Mucosa of gallbladder (tissue), 1 donor: ENCODE data around the gene KDM4B. TPM values are rescaled to one million over a fixed set of nuclear protein-coding genes. Genes with fewer than 3 reads are reported as not detected.
A peak's percentile ranks its signal among the peaks of the same experiment; 100 is the strongest.
"Not testable (repeated sequence)": the region's sequence is repeated elsewhere in the genome, so short reads cannot be mapped to it uniquely, and the experiment has no call there.

Experiments used
- DNase-seq: peaks from one replicate; pipeline ENCODE4 v3.0.0-alpha.2; 2020; ENCODE audit warnings: low spot score
- total RNA-seq: library from RNA; stranded (reverse); gene quantifications from one replicate; pipeline ENCODE4 v1.2.1, GENCODE V29; 2021
- donor health status: DM: no; HTN: no; CAD: no.

The KDM4B gene
- total RNA-seq, 1 donor from 2014 or later = 49.3 TPM

DNA sequence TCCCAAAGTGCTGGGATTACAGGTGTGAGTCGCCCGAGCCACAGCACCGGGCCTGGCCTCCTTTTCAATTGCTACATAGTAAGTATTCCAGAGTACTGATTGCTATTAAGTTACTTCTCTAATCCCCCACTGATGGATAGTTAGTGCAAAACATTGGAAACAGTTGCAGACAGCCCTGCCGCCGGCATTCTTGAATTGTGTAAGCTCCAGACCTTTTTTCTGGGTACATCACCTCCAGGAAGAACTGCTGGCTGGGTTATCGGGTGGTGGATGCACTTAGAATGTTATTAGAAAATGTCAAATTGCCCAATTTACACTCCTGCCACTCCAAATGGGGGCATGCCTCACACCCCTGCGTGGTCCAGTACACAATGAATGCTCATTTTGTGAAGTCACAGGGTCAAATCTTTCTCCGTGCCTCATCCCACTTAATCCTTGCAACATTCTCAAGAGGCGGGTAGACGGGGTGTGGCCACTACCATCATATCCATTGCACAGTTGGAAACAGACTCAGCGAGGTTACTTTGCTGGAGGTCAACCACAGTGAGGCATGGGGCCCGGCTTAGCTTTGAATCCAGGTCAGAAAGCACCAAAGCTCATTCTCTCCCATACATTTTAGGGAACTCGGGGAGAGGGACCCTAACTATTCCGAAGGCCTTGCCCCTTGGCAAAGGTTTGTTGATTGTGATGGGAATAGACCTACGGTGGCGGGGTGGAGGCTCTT is 1.0 kb upstream of the KDM4B start:
- DNase-seq = no peak

DNA sequence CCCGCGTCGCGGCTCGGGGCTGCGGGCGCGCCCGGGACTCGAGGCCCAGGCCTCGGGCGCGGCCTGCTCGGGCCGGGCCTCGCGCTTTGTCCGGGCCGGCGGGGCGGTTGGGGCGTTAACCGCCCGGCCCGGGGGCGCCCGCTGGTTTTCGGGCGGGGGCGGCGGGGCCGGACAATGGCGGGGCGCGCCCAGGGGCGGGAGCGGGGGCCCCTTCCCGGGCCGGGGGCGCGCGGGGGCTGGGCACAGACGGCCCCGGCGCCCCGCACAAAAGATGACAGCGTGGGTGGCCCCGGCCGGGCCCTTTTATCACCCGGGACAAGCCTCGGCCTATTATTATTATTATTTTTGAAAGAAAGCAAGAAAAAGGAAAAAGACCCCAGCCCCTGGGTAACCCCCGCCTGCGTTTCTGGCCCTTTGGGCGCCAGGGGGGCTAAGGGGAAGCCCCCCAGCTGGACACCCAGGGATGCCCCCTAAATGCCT is 419 bp downstream of the KDM4B start:
- no peak for DNase-seq

DNA sequence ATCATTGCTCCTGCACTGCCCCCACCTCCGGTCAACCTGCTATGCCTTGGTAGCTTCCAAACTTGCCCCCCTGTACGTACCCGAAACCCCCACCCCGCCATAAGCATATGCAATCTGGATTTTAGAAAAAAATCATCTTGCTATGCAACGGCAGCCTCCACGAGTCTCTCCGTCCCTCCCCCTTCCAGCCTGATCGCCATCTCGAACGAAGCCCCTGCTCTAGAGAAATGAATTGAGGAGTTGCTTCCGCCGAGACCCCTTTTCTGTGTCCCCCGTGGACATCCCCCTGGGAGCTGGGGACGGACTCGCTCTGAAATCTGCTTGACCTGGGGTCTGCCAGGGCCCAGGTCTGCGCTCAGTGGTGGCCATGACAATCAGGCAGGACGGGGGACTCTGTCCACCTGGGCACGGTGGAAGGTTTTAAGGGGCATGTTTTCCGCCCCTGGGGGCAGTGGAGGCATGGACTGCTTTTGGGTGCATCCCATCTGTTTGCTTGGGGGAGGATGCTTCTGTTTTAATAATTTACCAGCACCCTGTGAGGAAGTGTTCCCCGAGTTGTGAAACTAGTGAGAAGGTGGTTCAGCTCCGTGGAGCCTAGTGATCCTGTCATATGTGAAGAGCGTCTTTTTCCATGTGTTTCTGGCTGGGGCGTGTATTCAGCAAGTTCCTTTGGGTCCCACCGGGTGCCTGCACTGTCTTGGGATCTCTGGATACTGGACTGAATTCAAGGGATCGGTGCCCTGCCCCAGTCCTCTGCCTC is 1.0 kb downstream of the KDM4B start:
- no peak for DNase-seq

DNA sequence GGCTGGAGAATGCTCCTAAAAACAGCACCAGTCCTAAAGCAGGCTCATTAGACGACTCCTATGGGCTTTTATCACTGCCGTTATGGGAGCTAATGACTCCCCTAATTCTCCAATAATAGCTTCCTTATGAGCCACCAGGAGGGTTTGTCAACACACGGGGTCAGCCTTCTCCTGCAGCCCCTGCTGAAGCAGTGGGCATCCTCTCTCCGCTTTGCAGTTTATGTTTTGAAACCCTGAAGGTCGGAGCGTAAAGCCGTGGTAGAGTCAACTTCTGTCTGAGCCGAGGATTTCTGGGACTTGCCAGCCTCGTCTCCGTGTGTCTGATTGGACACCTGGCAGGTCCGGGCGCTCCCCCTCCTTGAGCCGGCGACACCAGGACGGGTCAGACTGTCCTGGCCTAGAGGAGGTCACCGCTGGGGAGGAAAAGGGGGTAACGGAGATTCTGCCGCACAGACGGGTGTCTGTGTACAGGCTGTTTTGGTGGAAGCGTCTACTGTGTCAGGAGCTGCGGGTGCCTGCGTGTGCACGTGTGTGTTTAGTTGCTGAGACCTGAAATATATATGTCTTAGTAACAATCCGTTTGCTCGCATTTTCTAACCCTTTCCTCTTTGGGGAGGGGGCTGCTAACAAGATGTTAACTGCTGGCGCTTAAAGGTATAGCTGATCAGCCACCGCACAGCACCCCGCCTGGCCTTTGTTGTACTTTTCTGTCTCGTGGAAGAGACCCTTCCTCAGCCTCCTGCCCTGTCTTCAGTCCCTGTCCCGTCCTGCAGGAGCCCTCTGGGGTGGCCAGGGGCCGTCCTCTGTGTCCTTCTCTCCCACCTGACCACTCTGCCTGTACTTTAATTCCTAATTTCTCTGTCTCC is 1.9 kb downstream of the KDM4B start:
- DNase-seq = no peak

DNA sequence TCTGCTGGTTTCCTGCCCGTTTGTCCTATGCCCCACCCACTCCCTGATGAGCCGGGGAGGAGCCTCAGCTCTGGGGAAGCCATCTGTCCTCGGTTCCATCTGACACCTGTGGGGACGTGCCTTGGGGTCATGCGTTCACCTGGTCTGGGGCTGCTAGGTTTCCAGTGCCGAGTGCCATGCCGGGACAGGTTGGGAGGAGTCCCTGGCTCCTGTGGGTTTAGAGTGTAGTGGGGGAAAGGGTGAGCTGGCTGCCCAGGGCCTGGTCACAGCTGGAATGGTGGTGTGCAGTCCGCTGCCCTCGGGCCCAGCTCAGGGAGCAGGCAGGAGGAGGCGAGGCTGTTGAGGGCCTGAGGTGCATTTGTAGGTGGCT is 2.5 kb downstream of the KDM4B start:
- no peak for DNase-seq

DNA sequence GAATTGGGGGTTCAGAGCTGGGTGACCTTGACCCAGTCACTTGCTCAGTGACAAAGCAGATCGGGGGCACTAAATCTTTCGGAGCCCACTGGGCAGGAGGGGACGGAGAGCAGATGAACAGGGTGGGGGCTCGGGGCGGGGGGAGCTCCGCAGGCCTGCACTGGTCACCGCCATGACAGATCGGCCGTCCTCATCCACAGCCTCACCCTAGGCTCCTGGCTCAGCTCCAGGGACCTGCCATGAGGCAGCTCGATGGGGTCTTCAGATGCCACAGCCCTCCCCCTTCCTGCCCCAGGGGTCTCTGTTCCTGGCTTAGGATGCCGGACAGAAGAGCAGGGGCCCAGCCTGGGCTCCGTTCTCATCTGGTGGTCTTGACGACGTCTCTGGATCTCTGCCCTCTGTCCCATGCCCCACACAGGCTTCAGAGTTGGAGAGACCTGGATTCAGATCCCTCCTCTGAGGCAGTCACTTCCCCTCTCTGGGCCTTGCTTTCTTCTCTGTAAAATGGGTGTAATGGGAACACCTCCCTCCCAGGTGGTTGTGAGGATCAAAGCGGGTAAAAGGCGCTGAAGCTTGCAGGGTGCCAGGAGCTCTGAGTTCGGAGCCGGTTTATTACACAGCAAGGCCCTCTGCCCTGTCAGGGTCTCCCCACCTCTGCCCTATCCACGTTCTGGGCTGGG is 3.0 kb downstream of the KDM4B start:
- DNase-seq = no peak

DNA sequence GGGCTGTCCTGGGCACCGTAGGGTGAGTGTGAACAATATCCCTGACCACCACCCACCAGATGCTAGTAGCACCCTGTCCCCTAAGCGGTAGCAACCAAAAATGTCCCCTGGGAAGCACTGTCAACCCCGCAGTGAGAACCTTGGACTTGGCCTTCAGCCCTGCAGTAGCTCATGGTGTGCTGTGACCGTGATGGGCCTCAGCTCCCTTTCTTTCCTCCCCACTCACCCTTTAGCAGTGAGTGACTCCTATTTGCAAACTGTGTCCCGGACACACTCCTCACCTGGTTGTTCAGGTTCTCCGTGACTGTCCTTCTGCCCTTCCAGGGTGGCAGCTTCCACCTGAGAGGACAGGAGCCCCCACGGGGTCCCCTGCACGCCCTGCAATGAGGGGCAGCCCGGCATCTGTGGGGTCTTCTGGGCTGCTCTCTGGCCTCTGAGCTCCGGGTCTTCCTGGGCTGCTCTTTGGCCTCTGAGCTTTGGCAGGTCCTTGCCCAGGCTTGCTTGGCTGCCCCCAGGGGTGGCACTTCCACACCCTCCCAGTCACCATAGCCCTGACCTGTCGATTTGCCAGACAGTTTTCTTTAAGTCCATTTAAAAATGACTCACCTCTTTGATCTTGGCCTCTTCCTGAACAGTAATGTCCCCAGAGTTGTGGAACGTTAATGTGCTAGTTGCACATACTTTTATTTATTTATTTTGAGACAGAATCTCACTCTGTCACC is 3.8 kb downstream of the KDM4B start:
- no peak for DNase-seq

DNA sequence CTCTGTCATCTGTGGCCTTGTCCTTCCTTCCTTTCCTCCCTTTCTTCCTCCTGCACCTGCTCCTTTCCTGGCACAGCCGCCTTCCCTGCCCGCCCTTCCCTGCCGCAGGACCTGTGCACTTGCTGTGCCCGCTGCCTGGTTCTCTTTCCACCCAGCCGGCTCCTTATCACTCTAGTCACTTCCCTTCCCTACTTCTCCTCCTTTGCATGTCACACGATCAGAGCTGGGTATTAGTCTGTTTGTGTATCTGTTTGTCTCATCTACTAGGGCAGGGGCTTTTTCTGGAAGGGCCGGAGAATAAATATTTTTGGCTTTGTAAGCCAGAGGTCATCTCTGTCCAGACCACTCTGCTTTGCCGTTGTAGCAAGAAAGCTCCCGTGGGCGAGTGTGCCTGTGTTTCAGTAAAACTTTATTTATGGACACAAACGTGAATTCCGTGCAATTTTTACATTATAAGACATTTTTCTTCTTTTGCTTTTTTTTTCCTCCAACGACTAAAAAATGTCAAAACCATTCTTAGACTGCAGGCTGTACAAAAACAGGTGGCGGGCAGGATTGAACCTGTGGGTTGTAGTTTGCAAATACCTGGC is 6.1 kb downstream of the KDM4B start:
- DNase-seq = no peak

DNA sequence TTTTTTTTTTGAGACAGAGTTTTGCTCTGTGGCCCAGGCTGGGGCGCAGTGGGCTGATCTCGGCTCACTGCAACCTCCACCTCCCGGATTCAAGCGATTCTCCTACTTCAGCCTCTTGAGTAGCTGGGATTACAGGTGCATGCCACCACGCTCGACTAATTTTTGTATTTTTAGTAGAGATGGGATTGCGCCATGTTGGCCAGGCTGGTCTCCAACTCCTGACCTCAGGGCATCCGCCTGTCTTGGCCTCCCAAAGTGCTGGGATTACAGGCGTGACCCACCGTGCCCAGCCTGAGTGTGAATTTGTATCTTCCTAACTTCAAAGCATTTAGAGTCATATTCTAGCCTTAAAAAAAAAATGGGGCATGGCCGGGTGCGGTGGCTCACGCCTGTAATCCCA is 6.7 kb downstream of the KDM4B start:
- not testable (repeated sequence) for DNase-seq

DNA sequence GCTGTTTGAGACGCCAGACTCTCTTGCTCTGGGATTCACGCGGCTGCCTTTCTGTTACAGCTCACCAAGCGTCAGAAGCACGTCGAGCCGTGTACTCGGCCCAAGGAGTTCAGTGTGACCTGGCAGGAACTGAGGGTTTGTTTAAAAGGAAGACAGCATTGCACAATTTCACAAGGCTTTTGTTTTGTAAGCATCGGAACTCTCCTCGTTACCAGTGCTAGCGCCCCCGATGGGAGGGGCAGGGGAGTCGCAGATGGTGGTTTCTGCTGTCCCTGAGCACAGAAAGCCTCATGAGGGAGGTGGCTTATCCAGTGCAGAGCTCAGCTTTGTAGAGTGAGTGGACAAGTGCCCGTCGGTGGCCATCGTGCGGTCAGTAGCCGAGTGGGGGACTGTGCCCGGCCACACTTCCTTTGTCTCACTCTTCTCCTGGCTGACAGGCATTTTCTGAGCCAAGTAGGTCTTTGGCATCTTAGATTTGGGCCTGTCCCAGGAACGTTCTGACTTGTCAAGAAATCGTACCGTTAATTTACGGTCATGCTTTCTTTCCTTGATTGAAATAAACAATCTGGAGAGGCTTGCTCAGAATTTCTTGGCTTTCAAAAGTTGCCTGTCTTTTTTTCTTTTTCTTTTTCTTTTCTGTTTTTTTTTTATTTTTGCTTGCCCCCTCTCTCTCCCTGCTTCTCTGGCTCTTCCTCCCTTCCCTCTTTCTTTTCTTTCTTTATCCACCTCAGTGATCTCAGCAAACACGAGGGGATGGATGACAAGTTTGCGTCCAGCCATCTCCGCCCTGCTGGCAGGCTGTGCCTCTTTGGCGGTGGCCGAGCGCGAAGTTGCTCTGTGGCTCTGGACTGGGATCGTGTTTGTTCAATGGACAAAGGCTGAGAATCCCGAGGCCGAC is 7.7 kb downstream of the KDM4B start:
- DNase-seq = peak; percentile 82

DNA sequence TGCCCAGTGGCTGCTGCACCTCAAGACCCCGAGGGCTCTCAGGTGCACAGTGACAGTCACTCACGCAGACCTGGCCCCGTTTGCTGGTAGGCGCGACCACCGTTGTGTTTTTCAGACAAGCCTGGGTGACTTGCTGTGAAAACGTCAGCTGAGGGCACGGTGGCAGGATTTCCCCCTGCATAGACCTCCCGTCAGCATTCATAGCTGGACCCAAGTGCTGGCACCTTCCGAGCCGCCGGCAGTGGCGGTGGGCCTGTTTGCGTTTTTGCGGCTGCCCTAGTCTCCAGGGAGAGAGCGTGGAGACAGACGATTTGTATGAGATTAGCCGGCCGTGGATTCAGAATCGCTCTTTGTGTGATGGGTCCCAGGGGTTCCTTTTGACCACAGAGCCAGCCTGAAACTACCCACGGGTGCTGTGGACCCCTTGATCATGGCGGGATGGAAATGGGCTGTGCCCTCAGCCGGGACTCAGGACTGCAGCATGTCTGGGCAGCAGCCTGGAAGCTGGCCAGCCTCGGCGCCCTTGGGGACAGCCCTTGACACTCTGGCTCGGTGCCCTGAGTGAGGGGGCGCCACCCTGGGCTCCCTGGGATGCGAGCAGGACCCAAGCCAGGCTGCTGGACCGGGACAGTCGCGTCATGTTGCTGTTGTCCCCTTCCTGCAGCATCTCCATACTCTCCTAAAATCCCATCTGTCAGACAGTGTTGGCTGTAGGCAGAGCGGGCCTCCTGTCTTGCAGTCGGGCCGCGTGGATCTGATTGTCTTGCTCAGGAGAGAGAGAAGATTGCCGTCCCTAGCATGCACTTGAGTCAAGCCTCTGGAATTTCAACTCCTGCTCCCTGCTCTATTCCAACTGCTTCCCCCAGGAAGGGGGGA is 8.6 kb downstream of the KDM4B start:
- no peak for DNase-seq

DNA sequence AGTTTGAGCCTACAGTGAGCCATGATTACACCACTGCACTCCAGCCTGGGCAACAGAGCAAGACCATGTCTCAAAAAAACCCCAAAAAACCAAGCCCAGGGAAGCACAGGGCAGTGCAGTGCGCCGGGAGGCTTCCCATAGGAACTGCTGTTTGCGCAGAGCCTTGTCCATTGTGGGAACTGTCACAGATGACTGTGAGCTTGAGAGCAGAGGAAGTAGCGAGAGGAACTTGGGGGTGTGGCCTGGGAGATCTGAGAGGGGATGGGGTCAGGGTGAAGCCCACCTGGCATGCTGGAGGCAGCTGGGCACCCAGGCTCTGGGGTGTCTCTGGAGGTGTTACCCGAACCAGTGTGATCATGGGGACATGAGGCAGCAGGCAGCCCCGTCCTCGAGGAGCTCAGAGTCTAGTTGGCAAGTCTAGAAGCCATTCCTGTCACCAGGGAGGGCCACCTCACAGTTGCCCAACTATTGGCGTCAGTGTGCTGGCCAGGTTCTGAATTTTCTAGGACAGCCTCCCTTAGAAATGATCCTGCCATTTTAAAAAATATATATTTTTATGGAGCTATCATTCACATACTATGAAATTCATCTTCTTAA is 10.4 kb downstream of the KDM4B start:
- no peak for DNase-seq

DNA sequence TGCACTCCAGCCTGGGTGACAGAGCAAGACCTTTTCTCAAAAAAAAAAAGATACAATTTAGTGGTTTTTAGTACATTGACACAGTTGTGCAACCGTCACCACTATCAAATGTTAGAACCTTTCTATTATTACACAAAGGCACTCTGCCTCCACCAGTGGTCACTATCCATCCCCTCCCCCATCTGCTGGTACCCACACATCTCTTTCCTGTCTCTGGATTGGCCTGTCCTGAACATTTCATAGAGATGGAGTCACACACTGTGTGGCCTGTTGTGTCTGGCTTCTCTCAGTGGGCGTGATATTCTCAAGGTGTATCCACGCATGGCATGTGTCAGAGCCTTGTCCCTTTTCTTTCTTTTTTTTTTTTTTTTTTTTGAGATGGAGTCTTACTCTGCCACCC is 11.2 kb downstream of the KDM4B start:
- no peak for DNase-seq

DNA sequence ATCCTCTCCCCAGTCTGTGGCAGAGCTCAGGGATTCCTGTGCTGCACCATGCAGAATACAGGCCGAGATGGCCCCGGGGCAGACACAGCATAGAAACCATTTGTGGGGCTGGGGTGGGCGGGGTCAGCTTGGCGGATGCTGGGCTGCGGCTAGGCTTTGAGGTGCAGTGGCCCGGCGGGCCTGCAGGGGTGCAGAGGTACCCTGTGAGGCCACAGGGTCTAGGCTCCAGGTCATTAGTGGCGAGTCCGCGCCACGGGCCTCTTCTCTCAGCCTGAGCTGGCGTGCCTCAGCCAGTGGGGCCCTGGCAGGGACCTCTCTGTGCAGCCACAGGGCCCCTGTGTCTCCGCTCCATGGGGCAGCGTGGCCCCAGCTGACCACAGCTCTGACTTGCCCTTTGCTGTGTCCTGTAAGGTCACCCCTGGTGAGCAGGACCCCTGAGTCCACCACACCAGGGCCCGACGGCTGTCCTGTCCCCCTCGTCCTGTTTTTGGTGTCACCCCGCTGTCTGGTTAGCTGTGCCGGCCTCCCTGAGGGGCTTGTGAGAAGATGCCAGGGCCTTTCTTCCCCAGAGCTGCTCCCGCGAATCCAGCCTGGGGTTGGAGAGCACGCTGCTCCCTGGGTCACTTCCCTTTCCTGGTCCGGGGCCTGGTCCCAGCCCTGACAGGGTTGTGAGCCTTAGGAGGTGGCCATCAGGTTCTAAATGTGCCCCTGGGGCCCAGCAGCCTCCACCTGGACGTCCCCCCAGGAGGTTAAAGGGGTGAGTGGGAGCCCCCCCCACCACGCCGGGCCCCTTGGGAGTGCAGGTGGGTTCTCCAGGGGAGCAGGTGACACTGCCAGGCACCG is 12.1 kb downstream of the KDM4B start:
- no peak for DNase-seq

DNA sequence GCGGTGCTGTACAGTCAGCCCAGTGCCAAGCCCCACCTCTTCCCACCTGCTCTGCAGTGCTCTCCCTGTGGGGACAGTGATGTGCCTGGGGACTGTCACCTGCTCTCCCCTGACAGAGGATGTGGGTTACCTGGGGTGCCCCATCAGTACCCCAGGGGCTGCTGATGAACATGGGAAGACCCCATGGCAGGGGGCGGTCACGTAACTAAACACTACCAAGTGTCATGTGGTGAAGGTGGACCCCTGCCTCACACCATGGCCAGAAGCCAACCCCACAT is 12.7 kb downstream of the KDM4B start:
- no peak for DNase-seq

DNA sequence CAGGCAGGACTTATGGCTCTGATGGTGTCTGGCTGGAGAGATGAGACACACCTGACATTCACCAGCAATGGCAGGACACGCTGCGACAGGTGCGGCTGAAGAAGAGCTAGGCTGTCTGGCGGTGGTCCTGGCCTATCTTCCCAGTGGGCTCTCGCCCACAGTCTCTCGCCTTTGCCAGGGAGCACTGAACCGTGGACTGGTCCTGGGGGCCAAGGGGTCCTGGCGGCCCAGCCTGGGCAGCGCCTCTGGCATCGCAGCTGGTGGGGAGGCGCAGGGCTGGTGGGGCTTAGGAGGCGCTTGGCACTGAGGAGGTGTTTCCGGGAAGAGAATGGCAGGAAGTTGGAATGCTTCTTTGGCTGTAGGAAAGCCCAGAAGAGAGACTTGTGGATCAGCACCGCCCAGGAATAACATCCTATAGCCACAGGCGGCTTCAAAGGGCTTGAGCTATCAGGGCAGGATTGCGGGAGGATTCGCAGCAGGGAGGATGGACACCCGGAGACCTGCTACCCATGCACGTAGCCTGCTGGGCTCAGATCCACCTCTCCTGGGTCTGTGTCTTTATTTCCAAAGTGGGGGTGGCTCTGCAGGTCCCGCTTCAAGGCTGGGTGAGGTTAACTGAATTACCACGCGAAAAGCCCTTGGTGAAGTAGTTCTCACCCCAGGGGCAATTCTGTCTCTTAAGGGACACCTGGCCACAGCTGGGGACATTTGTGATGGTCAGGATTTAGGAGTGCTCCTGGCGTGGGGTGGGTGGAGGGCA is 14.6 kb downstream of the KDM4B start:
- DNase-seq = no peak

DNA sequence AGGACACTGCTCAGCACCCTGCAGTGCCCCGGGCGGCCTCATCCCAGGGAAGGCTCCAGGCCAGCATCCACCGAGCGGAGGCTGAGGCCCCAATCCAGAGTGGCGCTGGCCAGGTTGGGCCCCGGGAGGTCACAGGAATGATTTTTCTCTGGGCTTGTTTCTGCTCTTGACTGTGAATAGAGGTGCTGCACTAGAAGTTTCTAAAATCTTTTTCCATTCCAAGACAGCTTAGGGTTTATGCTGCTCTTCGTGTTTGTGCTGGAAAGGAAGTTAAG is 15.1 kb downstream of the KDM4B start:
- DNase-seq = no peak
